NB4 (cell line): ENCODE data around the gene ANKRD53.

Source experiments
- MYC ChIP-seq: IDR thresholded peaks from 2 replicates; pipeline ENCODE4 v1.6.1; 2011; ENCODE audit warnings: low read depth, low read length
- POLR2A ChIP-seq: IDR thresholded peaks from 2 replicates; pipeline ENCODE4 v1.6.1; 2011; ENCODE audit warnings: mild to moderate bottlenecking; ENCODE audit not compliant: insufficient read length; ENCODE audit errors: extremely low read depth
- TF ChIP-seq, protein P1 (sequence below): IDR thresholded peaks from one replicate; pipeline ENCODE4 v1.5.1; 2012; ENCODE audit warnings: low read depth, low read length
- TF ChIP-seq, protein P2 (sequence below): IDR thresholded peaks from 2 replicates; pipeline ENCODE4 v1.6.1; 2011; ENCODE audit warnings: low read depth, low read length

DNA sequence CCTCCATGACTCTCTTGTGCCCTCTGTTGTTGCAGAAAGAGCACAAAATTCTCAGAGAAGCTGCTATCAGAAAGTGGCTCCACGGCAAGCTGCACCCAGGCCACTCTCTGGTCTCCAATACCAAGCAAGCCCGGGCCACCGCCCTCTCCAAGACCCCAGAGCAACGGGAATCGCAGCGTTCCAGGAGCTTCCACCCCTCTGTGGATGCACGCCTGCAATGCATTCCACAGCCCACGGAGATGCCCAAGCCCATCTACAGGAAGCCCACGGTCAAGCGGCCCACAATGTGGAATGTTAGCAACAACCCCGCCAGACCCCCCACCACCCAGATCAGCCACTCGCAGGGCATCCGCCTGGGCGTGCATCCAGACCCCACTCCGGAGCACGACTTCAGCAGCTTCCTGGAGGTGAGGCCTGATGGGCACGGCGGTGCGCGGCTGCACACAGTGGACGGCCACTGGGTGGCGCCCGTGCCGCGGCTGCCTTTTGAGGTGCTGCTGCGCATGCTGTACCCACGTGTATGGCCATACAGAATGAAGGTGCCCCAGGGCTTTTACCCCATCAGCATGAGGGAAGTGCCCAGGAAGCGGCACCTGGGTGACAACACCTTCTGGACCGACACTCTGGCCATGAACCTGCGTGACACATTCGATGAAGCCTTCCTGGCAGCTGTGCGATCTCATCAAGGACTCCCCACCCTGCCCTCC lies 6.3 kb downstream of the ANKRD53 start:
- TF ChIP-seq, protein P1, sequence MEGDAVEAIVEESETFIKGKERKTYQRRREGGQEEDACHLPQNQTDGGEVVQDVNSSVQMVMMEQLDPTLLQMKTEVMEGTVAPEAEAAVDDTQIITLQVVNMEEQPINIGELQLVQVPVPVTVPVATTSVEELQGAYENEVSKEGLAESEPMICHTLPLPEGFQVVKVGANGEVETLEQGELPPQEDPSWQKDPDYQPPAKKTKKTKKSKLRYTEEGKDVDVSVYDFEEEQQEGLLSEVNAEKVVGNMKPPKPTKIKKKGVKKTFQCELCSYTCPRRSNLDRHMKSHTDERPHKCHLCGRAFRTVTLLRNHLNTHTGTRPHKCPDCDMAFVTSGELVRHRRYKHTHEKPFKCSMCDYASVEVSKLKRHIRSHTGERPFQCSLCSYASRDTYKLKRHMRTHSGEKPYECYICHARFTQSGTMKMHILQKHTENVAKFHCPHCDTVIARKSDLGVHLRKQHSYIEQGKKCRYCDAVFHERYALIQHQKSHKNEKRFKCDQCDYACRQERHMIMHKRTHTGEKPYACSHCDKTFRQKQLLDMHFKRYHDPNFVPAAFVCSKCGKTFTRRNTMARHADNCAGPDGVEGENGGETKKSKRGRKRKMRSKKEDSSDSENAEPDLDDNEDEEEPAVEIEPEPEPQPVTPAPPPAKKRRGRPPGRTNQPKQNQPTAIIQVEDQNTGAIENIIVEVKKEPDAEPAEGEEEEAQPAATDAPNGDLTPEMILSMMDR, result peak; percentile 48
- TF ChIP-seq POLR2A (no peak), MYC (no peak)
- TF ChIP-seq, protein P2, sequence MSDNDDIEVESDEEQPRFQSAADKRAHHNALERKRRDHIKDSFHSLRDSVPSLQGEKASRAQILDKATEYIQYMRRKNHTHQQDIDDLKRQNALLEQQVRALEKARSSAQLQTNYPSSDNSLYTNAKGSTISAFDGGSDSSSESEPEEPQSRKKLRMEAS, result no peak
